ENCODE results near the gene UNC5A.

DNA sequence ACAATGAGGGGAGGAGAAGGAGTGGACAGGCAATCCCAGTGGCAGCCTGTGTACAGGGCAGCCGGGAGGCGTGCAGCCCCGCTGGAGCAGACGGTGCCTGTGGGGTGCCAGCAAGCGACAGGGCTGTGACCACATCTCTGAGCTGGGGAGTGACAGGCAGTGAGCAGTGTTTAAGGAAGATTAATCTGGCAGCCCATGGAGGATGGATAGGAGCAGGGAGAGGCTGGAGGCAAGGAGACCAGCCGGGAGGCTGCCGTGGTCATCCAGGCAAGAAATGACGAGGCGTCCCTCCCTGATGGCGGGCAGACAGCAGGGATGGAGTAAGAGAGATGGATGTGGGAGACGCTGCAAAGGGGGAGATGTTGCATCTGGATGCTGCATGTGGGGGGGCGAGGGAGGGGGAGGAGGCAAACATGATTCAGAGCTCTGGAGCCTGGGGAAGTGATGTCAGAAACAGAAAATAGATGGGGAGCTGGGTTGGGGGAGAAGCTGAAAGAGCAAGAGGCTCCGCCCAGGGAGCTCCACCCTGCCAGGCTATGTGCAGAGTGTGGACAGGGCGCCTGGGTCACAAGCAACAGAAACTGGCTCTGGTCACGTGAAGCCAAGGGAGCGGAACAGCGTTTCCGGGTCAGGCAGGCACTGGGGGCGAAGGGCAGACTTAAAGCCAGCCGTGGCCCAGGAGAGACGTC is 12.6 kb downstream of the UNC5A start:
- TF ChIP-seq, protein P1, sequence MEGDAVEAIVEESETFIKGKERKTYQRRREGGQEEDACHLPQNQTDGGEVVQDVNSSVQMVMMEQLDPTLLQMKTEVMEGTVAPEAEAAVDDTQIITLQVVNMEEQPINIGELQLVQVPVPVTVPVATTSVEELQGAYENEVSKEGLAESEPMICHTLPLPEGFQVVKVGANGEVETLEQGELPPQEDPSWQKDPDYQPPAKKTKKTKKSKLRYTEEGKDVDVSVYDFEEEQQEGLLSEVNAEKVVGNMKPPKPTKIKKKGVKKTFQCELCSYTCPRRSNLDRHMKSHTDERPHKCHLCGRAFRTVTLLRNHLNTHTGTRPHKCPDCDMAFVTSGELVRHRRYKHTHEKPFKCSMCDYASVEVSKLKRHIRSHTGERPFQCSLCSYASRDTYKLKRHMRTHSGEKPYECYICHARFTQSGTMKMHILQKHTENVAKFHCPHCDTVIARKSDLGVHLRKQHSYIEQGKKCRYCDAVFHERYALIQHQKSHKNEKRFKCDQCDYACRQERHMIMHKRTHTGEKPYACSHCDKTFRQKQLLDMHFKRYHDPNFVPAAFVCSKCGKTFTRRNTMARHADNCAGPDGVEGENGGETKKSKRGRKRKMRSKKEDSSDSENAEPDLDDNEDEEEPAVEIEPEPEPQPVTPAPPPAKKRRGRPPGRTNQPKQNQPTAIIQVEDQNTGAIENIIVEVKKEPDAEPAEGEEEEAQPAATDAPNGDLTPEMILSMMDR (IDR thresholded peaks at IDR 0.05): no peak
- TF ChIP-seq POLR2A (IDR thresholded peaks at IDR 0.05): no peak
